K562 (cell line): ENCODE data around the gene ARHGEF40. TPM values are rescaled to one million over a fixed set of nuclear protein-coding genes. Genes with fewer than 3 reads are reported as not detected.

ENCODE experiments used
- ATF2 ChIP-seq: sonication (generic); formaldehyde crosslinking; IDR thresholded peaks from 2 replicates; pipeline ENCODE4 v1.8.1; 2022; ENCODE audit warnings: missing genetic modification reagents
- CCAR2 ChIP-seq: fragments of 200-400 bp; formaldehyde crosslinking; IDR thresholded peaks from 2 replicates; pipeline ENCODE4 v1.6.1; 2017; ENCODE audit warnings: mild to moderate bottlenecking, low read depth, low read length
- CEBPZ ChIP-seq: fragments of 150-350 bp; IDR thresholded peaks from 2 replicates; pipeline ENCODE4 v1.6.1; 2014; ENCODE audit warnings: low read depth, mild to moderate bottlenecking, low read length, borderline replicate concordance
- GATAD2A ChIP-seq: fragments of 450-650 bp; IDR thresholded peaks from 2 replicates; pipeline ENCODE4 v1.6.1; 2017
- HLTF ChIP-seq: fragments of 450-650 bp; IDR thresholded peaks from 2 replicates; pipeline ENCODE4 v1.6.1; 2016
- HOXB6 ChIP-seq: fragments of 250-450 bp; sonication (Bioruptor Pico); IDR thresholded peaks from 2 replicates; pipeline ENCODE4 v1.5.1; 2022; ENCODE audit warnings: mild to moderate bottlenecking, borderline replicate concordance
- NCOA2 ChIP-seq, 2 experiments: fragments of 450-650 bp; IDR thresholded peaks; 2 replicates each; pipeline ENCODE4 v1.6.1; 2018; ENCODE audit warnings: mild to moderate bottlenecking in 2 of 2, moderate library complexity in 1 of 2; ENCODE audit not compliant: partially characterized antibody in 2 of 2
- NEUROD1 ChIP-seq: fragments of 150-350 bp; IDR thresholded peaks from 2 replicates; pipeline ENCODE4 v1.6.1; 2014; ENCODE audit warnings: borderline replicate concordance, low read length, low read depth; ENCODE audit not compliant: partially characterized antibody
- PHB ChIP-seq: fragments of 250-450 bp; sonication (Bioruptor Pico); IDR thresholded peaks from 2 replicates; pipeline ENCODE4 v1.5.0; 2021
- RFX7 ChIP-seq: fragments of 250-450 bp; sonication (Bioruptor Pico); IDR thresholded peaks from 2 replicates; pipeline ENCODE4 v1.5.1; 2021; ENCODE audit warnings: mild to moderate bottlenecking
- SMARCE1 ChIP-seq: fragments of 450-650 bp; IDR thresholded peaks from 2 replicates; pipeline ENCODE4 v1.7.1; 2016; ENCODE audit warnings: mild to moderate bottlenecking
- ZBTB40 ChIP-seq, 2 experiments: fragments of 450-650 bp in 1 of 2; sonication (generic) in 1 of 2; formaldehyde crosslinking in 1 of 2; IDR thresholded peaks; 2 replicates each; pipeline versions ENCODE4 v1.7.1 to v1.9.0; 2016 to 2022; ENCODE audit warnings: inconsistent platforms in 1 of 2, mild to moderate bottlenecking in 1 of 2, missing genetic modification reagents in 1 of 2
- ZNF384 ChIP-seq: IDR thresholded peaks from 2 replicates; pipeline ENCODE4 v1.6.1; 2012; ENCODE audit warnings: low read depth, low read length, improper control_type of control experiment
- ZNF699 ChIP-seq: fragments of 250-450 bp; sonication (Bioruptor Pico); IDR thresholded peaks from 2 replicates; pipeline ENCODE4 v1.8.0; 2021; ENCODE audit warnings: mild to moderate bottlenecking, moderate library complexity; ENCODE audit not compliant: insufficient replicate concordance
- polyA plus RNA-seq, 8 experiments: library from polyadenylated mRNA; depleted of rRNA in 4 of 8; stranded (reverse) in 5 of 8; unstranded in 3 of 8; fragments of >200 nt; fragmentation: Nextera tagmentation in 2 of 8; fragmentation: Illumina TruSeq in 1 of 8; extraction: Ambion mirVana in 2 of 8; extraction: Trizol in 1 of 8; gene quantifications; 2 replicates each; pipeline versions ENCODE4 v1.2.1 to v1.2.3, GENCODE V29; 2011 to 2014; ENCODE audit warnings: inconsistent platforms in 1 of 8, missing spikeins in 1 of 8
- total RNA-seq, 7 experiments: library from RNA; depleted of rRNA in 6 of 7; stranded (reverse); fragments of >200 nt in 6 of 7; fragmentation: Illumina TruSeq in 2 of 7; extraction: Trizol in 2 of 7; gene quantifications; 2 replicates each; pipeline versions ENCODE4 v1.2.1 to v1.2.3, GENCODE V29; 2011 to 2021; ENCODE audit warnings: low replicate concordance in 1 of 7

Gene ARHGEF40
- total and polyA plus RNA-seq, 9 of the 15 experiments (the other 6 are each of a cell fraction or from before 2014, with no cell fraction given): 0.42 to 6.3 (median 3.8) TPM

- TF ChIP-seq ZBTB40 (IDR thresholded peaks at IDR 0.05) (no peak), ZBTB40 (CRISPR knock-in tag; IDR thresholded peaks at IDR 0.05) (0 out of 2 replicates have a peak, but pooled peaks have one; percentile 24), CCAR2 (no peak), RFX7 (CRISPR knock-in tag) (no peak), ZNF384 (no peak), NCOA2 (IDR thresholded peaks at IDR 0.05; ENCODE audit: partially characterized antibody in 2 of 2) (no peak), GATAD2A (no peak), HLTF (no peak), HOXB6 (CRISPR knock-in tag) (no peak), CEBPZ (no peak), ZNF699 (no peak), PHB (no peak), ATF2 (CRISPR knock-in tag) (no peak; the same call in 1 of the 2 replicates), NEUROD1 (peak; percentile 58), SMARCE1 (peak; percentile 65)
These were observed 33.8 kb downstream of the ARHGEF40 start (continued) for GRCh38 chr14:21103710-21104447.
